ENCODE results near the gene HERC2.

Gene HERC2

DNA sequence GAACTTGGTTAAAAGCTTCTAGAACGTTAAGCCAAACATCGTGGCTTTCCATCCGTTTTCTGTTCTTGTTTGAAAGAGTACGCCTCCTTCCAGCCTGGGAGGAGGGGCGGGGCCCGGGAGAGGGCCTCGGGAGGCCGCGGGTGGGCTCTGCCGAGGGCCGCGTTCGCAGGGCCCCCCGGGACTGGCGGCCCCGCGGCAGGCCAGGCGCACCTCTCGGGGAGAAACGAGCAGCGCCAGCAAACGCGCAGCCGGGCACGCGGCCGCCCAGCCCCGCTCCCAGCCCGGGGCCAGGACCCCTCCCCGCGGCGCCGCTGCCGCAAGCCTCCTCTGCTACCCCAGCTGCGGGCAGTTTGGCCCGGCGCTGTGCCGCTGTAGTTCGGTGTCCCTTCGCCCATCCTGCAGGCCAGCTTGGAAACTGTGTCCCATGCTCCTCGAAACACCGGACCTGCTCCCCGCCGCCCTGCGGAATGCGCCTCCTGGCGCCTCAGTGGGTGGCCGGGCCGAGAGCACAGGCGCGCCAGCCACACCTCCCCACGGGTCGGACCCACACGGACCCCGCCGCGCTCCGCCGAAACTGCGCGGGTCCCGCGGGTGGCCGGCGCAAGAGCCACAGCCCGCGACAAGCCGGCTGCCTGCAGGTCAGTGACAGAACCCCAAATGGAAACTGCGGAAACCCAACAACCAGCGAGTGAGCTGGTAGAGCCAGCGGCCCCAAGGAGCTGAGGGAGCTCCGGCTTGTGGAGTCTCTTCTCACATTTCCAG, 225.1 kb downstream of the HERC2 start:
- H4K20me1 ChIP-seq: peaks cover 49% of the 10 kb centered on the region
- peaks cover 6% of the 10 kb centered on the region; the same call in 1 of the 2 replicates for H3K9me3 ChIP-seq

DNA sequence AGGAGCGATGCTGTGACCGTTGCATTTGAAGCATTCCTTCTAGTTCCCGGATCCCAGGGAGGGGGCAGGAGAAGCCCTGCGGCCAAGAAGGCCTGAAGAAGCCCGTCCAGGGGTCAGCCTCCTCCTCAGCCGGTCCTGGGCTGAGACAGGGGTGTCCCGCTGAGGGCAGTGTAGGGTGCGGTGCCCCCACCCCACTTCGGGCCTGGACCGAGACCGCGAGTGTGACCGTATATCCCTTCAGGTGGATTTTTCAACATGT, 225.6 kb downstream of the HERC2 start:
- Histone ChIP-seq H4K20me1 (peaks cover 49% of the 10 kb centered on the region), H3K4me3 (peak overlapping the region; percentile 66), H3K4me1 (peaks cover 43% of the 10 kb centered on the region), H3K4me2 (peak overlapping the region; percentile 98), H3K36me3 (no peaks in the 10 kb centered on the region), H3K27ac (no peak overlapping the region), H3K9me3 (peaks cover 11% of the 10 kb centered on the region), H3K27me3 (peaks cover 81% of the 10 kb centered on the region), H3K9ac (0 out of 2 replicates have a peak overlapping the region, but pooled peaks have one; percentile 0)
- TF ChIP-seq Cebpa-rat (IDR thresholded peaks at IDR 0.05): no peak

More for the DNA sequence above, 225.1 kb downstream of the HERC2 start:
- TF ChIP-seq Cebpa-rat (IDR thresholded peaks at IDR 0.05): no peak
- Histone ChIP-seq H3K4me3 (peak overlapping the region; percentile 66), H3K4me1 (peaks cover 48% of the 10 kb centered on the region), H3K27ac (no peak overlapping the region), H3K36me3 (no peaks in the 10 kb centered on the region), H3K4me2 (peak overlapping the region; percentile 98), H3K9ac (0 out of 2 replicates have a peak overlapping the region, but pooled peaks have one; percentile 0), H3K27me3 (peaks cover 81% of the 10 kb centered on the region)

DNA sequence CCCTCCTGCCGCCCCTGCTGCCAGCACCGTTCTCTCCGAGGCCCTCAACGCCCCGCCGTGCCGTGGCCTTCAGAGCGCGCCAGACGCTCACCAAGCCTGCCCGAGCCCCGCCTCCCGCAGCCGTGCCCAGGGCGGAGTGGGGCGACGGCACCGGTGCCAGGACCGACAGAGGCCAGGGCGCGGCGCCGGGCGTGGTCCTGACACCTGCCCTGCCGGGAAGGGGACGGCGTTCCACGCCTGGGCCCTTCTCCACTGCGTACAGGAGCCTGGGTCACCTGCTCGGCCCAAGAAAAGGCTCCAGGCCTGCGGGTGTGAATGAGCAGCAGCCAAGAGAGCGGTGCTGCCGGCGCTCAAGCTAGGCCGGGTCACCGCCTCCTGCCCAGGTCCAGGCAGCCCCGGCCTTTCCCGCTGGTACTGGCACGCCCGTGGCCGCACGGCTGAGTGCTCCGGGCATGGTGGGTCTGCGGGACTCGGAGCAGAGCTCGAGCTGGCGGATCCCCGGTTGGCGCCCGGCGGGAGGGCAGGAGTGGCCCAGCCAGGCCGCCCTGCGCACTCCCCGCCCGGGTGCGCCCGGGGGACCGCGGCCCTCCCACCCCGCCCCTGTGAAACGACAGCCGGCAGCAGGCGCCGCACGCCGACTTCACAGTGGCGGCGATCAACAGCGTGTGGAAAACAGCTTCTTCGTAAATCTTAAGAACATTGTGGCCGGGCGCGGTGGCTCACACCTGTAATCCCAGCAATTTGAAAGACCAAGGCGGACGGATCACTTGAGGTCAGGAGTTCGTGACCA, 227.1 kb downstream of the HERC2 start:
- TF ChIP-seq Cebpa-rat (IDR thresholded peaks at IDR 0.05): no peak
- H3K4me1 ChIP-seq: peaks cover 42% of the 10 kb centered on the region
- H3K9ac ChIP-seq: 0 out of 2 replicates have a peak overlapping the region, but pooled peaks have one; percentile 25
- H3K4me2 ChIP-seq: peak overlapping the region; percentile 98
- peaks cover 17% of the 10 kb centered on the region for H3K9me3 ChIP-seq
- peaks cover 49% of the 10 kb centered on the region for H4K20me1 ChIP-seq
- H3K27ac ChIP-seq: no peak overlapping the region
- peak overlapping the region; percentile 66 for H3K4me3 ChIP-seq
- H3K36me3 ChIP-seq: no peaks in the 10 kb centered on the region
- H3K27me3 ChIP-seq: peaks cover 73% of the 10 kb centered on the region

DNA sequence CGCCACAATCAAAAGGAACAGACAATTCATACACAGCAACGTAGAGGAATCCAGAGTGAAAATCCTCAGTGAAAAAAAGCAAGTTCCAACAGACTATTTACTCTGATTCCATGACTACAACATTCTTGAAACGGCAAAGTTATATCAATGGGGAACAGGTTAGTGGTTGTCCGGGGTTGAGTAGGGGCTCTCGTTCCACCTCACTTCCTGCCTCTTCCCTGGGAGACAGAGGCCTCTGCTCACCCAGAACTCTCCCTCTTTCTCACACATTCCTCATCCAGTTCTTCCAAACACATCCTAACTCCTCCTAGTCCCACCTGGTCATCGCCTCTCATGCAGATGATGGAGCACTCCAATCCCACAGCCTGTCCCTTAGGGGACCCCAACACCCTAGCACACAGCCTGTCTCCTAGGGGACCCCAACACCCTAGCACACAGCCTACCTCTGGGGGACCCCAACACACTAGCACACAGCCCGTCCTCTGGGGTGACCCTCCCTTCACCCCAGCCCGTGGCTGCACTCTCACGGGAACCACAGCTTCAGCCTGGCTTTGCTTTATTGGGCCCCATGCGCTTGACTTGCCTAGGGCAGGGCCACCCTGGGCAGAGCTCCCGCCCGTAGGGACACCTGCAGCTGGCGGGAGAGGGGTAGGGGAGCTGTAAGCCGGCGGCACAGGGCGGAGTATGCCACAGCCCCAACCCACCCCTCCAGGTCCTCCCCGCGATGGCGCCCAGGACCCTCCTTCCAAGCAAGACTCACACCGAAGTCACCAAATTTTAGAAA, 228.0 kb downstream of the HERC2 start:
- no peak overlapping the region for H3K9ac ChIP-seq
- peak overlapping the region; percentile 98; the same call in 1 of the 2 replicates for H3K4me2 ChIP-seq
- H3K4me3 ChIP-seq: 0 out of 2 replicates have a peak overlapping the region, but pooled peaks have one; percentile 66
- peaks cover 63% of the 10 kb centered on the region for H3K27me3 ChIP-seq
- H3K27ac ChIP-seq: no peak overlapping the region
- peaks cover 48% of the 10 kb centered on the region for H4K20me1 ChIP-seq
- peaks cover 41% of the 10 kb centered on the region for H3K4me1 ChIP-seq
- H3K9me3 ChIP-seq: peaks cover 27% of the 10 kb centered on the region
- no peak for TF ChIP-seq Cebpa-rat (IDR thresholded peaks at IDR 0.05)
- H3K36me3 ChIP-seq: no peaks in the 10 kb centered on the region

DNA sequence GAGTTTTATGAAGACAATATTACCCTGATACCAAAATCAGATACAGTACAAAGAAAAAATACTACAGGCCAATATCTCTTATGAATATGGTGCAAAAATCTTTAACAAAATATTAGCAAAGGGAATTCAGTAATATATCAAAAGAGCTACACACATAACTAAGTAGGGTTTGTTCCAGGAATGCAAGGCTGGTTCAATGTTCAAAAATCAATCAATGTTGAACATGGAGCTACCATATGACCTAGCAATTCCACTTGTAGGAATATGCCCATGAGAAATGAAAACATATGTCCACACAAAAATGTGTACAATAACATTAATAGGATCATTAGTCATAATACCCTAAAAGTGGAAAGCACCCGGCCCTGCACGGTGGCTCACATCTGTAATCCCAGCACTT, 230.7 kb downstream of the HERC2 start:
- no peak for TF ChIP-seq Cebpa-rat (IDR thresholded peaks at IDR 0.05)
- H3K27me3 ChIP-seq: peaks cover 37% of the 10 kb centered on the region

DNA sequence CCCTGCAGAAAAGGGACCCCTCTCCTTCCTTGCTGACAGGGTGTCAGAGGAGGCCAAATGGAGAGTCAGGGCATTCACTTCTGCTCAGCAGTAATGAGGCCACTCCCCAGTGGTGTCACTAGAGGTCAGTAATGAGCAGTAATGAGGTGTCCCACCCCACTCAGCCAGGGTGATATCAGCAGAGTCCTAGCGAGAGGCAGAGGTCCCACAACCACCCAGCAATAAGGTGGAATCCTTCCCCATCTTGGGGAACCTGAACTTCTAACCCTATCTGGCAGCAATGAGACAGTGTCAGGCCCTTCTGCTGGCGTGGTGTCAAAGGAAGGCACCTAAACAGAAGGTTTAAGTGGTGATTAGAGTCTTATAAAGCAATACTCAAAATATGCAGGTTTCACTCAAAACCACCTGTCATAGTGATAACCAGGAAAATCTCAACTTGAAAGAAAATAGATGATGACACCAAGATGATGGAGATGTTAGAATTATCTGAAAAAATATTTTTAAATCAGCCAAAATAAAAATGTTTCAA, 235.7 kb downstream of the HERC2 start:
- Histone ChIP-seq H3K4me2 (no peak overlapping the region), H3K9me3 (peaks cover 28% of the 10 kb centered on the region), H4K20me1 (no peaks in the 10 kb centered on the region), H3K4me3 (no peak overlapping the region), H3K4me1 (peaks cover 12% of the 10 kb centered on the region), H3K36me3 (no peaks in the 10 kb centered on the region), H3K9ac (no peak overlapping the region), H3K27me3 (no peaks in the 10 kb centered on the region), H3K27ac (no peak overlapping the region)
- TF ChIP-seq Cebpa-rat (IDR thresholded peaks at IDR 0.05): no peak

More for the DNA sequence above, 230.7 kb downstream of the HERC2 start:
- no peak overlapping the region for H3K4me3 ChIP-seq
- H3K4me1 ChIP-seq: peaks cover 23% of the 10 kb centered on the region
- peaks cover 22% of the 10 kb centered on the region for H4K20me1 ChIP-seq
- H3K9me3 ChIP-seq: peaks cover 33% of the 10 kb centered on the region
- no peaks in the 10 kb centered on the region for H3K36me3 ChIP-seq
- no peak overlapping the region for H3K9ac ChIP-seq
- no peak overlapping the region for H3K27ac ChIP-seq
- H3K4me2 ChIP-seq: no peak overlapping the region

DNA sequence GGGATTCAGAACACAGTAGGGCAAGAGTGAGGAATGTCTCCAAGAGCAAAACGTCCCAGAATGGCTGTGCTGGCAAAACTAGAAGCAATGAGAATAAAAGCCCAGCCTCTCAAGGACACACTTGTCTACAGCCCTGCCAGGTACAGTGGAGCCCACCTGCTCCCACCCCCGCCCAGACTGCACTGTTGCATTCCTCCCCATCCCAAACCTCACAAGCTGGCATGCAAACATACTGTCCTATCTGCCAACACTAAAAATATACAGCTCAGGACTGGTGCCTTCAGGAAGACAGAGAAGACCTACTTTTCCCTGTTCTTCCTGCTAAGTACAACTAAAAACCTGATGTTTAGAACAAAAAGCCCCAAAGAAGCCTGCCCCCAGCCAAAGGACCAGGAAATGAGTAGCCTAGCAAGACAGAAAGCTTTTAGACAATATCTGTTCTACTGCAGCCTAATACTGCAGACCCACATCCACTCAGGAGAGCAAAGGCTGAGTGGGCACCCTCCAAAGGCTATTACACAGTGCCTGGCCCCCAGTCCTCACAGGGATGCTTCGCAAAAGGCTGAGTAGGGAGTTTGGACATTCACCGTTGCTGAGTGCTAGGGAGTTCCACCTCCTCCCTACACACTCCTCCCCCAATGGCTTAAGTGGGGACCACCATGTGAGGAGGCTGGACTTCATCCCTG, 236.3 kb downstream of the HERC2 start:
- Histone ChIP-seq H3K36me3 (no peaks in the 10 kb centered on the region), H3K4me1 (peaks cover 12% of the 10 kb centered on the region), H3K9ac (no peak overlapping the region), H4K20me1 (no peaks in the 10 kb centered on the region), H3K4me2 (no peak overlapping the region), H3K27me3 (no peaks in the 10 kb centered on the region), H3K4me3 (no peak overlapping the region), H3K9me3 (peaks cover 23% of the 10 kb centered on the region), H3K27ac (no peak overlapping the region)
- no peak for TF ChIP-seq Cebpa-rat (IDR thresholded peaks at IDR 0.05)

DNA sequence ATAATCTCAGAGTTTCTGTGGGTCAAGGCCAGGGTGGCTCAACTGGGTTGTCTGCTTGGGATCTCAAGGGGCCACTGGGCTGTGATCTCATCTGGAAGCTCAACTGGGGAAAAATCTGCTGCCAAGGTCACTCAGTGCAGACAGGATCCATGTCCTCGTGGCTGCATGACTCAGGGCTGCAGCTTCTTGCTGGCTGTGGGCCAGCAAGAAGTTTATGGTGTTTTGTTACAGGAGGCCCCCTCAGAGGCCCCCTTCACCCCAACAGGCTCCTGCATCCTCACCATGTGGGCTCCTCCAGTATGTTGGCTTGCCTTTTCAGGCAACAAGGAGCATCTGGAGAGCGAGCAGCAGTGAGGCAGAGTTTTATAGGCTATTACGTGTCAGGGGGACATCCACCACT, 237.4 kb downstream of the HERC2 start:
- peaks cover 19% of the 10 kb centered on the region for H3K9me3 ChIP-seq
- no peak overlapping the region for H3K4me3 ChIP-seq
- no peaks in the 10 kb centered on the region for H3K36me3 ChIP-seq
- H3K9ac ChIP-seq: no peak overlapping the region
- H4K20me1 ChIP-seq: no peaks in the 10 kb centered on the region
- peaks cover 12% of the 10 kb centered on the region for H3K4me1 ChIP-seq
- no peak for TF ChIP-seq Cebpa-rat (IDR thresholded peaks at IDR 0.05)
- no peak overlapping the region for H3K27ac ChIP-seq
- no peak overlapping the region for H3K4me2 ChIP-seq
- no peaks in the 10 kb centered on the region for H3K27me3 ChIP-seq
